GM18505 (cell line): Measurements from ENCODE around the gene EIF5AL1.
"Not testable (repeated sequence)": the region's sequence is repeated elsewhere in the genome, so short reads cannot be mapped to it uniquely, and the experiment has no call there.

Source experiments
- ATAC-seq: cut with Tn5 transposase; IDR thresholded peaks from one replicate; pipeline ENCODE4 v1.9.1; 2021; ENCODE audit not compliant: unreplicated experiment
- POLR2A ChIP-seq: IDR thresholded peaks from 4 replicates; pipeline ENCODE4 v1.6.1; 2011; ENCODE audit warnings: borderline replicate concordance; ENCODE audit not compliant: insufficient read depth, insufficient read length; ENCODE audit errors: extremely low read depth

The EIF5AL1 gene

GRCh38 chr10:79492256-79492655 is 20.1 kb upstream of the EIF5AL1 start:
- no peak for TF ChIP-seq POLR2A
- ATAC-seq = no peak

DNA sequence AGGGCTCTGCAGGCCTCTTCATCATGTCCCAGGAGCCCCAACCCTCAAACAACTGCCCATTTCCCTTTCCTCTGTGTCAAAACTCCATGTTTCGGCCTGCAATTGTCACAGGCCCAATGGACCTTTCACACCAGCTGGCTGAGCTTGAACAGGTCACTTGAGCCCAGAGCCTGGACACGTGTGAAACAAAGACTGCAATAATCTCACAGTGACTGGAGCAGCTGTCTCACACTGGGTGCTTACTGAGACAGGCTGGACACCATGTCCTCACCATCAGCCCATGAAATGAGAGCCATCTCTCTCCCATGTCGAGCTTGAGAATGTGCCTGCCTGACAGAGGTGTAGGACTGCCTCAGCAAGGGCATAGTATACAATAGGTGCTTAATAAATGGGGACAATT is 19.5 kb upstream of the EIF5AL1 start:
- ATAC-seq = no peak
- no peak for TF ChIP-seq POLR2A

- no peak for ATAC-seq
- TF ChIP-seq POLR2A = no peak
Observed at GRCh38 chr10:79493806-79494205, 18.5 kb upstream of the EIF5AL1 start.

DNA sequence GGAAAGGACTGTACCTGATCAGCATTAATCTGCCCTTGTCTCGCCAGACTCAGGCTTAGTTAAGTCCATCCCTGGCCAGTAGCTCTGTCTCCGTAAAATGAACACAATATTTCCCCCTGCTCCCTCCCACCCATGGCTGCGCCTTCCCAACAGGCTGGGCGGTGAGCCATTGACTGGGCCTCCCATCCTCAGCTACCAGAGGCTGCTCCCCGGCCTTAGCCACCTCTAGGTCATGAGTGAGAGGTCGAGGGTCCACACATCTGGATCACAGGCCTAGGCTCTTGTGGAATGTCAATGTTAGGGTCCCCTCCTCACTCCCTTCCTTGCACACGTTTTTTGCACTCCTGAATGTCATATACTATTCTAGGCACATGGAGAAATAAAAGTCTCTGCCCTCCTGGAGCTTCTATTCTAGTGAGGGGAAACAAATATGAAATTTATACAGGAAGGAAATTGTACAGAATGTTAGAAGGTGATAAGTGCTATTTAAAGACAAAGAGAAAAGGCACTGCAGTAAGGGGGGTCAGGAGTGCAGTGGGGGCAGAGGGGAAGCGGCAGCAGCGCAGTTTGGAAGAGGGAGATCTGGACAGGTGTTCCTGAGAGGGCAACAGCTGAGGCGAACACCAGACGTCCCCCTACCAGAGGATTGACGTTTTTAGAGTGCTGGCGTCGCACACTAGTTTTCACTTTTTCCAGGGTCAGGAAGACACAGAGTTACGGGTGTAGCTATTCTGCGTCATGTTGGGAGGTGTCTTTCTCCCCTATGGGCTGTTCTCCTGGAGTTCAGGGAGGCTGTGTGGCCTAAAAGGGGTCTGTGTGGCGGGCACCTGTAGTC is 17.2 kb upstream of the EIF5AL1 start:
- no peak for ATAC-seq
- TF ChIP-seq POLR2A = no peak

DNA sequence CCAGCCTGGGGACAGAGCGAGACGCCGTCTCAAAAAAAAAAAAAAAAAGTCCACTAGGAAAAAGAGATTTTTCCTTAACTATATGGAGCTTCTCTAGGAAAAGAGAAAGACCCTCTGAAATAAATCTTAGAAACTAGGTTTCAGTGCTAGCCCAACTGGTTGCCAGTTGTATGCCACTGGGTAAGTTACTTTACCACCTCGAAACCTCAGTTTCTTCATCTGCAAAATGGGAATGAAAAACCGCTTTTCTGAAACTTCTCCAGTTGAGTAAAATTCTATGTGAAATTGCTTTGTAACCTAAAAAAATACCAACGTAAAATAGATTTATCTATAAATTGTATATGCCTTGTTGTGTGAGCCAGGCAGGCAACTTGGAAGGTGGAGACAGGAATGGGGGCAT is 16.5 kb upstream of the EIF5AL1 start:
- ATAC-seq = no peak

GRCh38 chr10:79496896-79497295 is 15.4 kb upstream of the EIF5AL1 start:
- no peak for ATAC-seq
- no peak for TF ChIP-seq POLR2A

More for the DNA sequence above, 16.5 kb upstream of the EIF5AL1 start:
- no peak for TF ChIP-seq POLR2A

- no peak for TF ChIP-seq POLR2A
- ATAC-seq = no peak
Observed at GRCh38 chr10:79498291-79498829, 14.0 kb upstream of the EIF5AL1 start.

DNA sequence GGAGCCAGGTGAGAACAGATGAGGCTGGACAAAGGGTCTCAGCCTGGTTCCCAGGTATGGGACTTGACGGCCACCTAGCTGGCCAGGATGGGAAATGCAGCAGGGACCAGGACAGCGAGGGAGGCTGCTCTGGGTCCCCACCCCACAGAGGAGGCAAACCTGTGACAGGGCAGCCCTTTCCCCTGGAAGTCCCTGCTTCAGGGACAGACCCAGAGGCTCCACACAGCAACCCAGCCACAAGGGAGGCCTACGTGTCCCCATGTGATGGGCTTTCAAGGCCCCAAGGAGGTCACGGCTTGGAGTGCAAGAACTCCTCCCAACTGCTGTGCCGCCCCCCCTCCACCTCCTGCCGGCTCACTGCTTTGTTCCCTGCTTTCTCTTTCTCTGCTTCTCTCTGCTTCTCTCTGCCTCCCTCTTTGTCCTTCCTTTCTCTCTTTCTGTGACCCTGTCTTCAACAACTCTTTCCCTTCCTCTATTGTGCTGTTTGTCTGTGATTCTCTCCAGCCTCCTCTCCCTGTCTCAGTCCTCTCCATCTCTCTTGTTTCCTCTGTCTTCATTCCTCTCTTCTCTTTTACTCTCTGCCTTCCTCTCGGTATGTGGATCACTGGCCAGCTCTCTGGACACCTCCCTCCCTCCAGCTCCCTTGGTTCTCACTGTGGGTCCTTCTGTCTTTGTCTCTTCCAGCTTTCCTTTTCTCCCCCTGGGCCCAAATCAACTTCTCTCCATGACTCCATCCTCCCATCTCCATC is 9.6 kb upstream of the EIF5AL1 start:
- no peak for ATAC-seq
- no peak for TF ChIP-seq POLR2A

GRCh38 chr10:79503787-79504186 is 8.5 kb upstream of the EIF5AL1 start:
- not testable (repeated sequence) for ATAC-seq

DNA sequence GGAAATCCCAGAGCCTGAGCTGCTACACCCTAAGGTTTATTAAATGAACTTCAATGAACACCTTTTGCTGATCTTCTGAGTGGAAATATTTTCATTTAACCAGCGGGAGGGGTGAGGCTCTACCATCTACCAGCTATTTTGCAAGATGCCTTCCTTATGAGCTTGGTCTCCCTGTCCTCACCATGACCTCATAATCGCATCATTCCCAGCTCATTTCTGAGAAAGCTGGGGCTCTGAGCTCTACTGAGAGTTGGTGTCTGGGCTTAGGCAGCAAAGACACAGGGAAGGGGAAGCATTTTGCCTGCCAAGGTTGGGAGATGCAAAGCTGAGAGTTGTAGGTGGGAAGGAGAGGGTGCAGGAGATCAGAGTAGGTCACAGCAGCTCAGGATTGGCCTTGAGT is 7.8 kb upstream of the EIF5AL1 start:
- ATAC-seq = not testable (repeated sequence)

GRCh38 chr10:79505328-79505727 is 7.0 kb upstream of the EIF5AL1 start:
- ATAC-seq = not testable (repeated sequence)

DNA sequence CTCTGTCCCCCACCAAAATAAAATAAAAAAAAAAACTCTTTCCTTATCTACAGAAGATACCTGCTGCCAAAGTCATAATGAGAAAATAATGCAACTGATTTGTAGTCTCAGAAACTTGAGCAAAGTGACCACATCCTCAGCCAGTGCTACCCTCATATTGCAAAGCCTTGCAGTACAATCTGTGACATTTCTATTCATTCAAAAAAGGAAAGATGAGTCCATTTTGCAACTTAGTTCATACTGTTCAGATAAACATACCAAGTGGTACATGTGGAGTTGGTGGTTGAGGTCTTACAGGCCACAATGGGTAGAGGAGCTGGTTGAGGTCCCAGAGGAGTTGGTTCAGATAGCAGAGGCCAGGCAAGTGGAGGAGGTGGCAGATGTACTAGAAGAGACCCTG is 6.5 kb upstream of the EIF5AL1 start:
- ATAC-seq = no peak
- TF ChIP-seq POLR2A = no peak

- no peak for TF ChIP-seq POLR2A
Observed at GRCh38 chr10:79507440-79508167, 4.7 kb upstream of the EIF5AL1 start.

GRCh38 chr10:79508245-79508644 is 4.1 kb upstream of the EIF5AL1 start:
- not testable (repeated sequence) for ATAC-seq

More at GRCh38 chr10:79507440-79508167, 4.7 kb upstream of the EIF5AL1 start:
- ATAC-seq = no peak

GRCh38 chr10:79509306-79509933 is 2.9 kb upstream of the EIF5AL1 start:
- ATAC-seq = peak; percentile 64

DNA sequence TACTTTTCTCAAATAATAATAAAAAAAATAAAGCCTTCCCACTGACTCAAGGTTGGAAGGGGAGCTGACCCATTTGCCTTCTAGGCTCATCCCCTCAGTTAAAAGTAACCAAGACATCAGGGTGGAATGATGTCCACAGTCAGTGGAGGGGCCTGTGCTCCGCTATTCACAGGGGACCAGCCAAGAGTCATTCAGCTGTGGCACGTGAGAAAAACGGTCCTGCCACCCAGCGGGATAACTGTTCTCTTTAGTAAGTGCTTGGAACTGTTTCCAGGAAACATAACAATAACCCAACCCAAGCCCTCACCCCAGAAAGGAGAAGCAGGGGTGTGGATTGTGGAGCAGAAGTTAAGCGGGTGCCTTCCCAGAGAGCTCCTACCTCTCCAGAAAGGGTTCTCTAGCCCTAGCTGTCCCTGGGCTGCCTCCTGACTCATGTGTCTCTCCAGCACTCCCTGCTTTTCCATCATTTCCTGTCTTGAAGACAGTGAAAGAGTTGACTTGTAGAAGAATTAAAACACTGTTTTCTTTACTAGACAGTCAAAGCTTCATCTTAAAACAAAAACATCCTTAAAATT is 2.3 kb upstream of the EIF5AL1 start:
- ATAC-seq = not testable (repeated sequence)

- ATAC-seq = not testable (repeated sequence)
Observed at GRCh38 chr10:79516532-79517205, 4.3 kb downstream of the EIF5AL1 start.
